Activated CD4-positive, alpha-beta T cell treated with anti-CD3 and anti-CD28 coated beads, Interleukin-2, amount 10 ng/mL, durations not matched to agents 24 days and 14 days (primary cell): ENCODE measurements around the gene BRAF. TPM values are rescaled to one million over a fixed set of nuclear protein-coding genes. Genes with fewer than 3 reads are reported as not detected.
"Not testable (repeated sequence)": the region's sequence is repeated elsewhere in the genome, so short reads cannot be mapped to it uniquely, and the experiment has no call there.

Experiments used
- DNase-seq: peaks from one replicate; pipeline ENCODE4 v3.0.0; 2022
- H3K27ac Mint-ChIP-seq: one replicate; pipeline ENCODE4 v1.8.0; 2022; ENCODE audit warnings: mild to moderate bottlenecking, mixed read lengths
- H3K27me3 Mint-ChIP-seq: one replicate; pipeline ENCODE4 v1.8.0; 2022; ENCODE audit warnings: mixed read lengths
- H3K36me3 Mint-ChIP-seq: one replicate; pipeline ENCODE4 v1.8.0; 2022; ENCODE audit warnings: low read depth, mild to moderate bottlenecking, mixed read lengths
- H3K4me1 Mint-ChIP-seq: one replicate; pipeline ENCODE4 v1.8.0; 2021; ENCODE audit warnings: mixed read lengths
- H3K4me3 Mint-ChIP-seq: one replicate; pipeline ENCODE4 v1.8.0; 2022; ENCODE audit warnings: mild to moderate bottlenecking, moderate library complexity, mixed read lengths
- H3K9me3 Mint-ChIP-seq: one replicate; pipeline ENCODE4 v1.8.0; 2021; ENCODE audit warnings: mixed read lengths
- intact Hi-C: fragments of 100-400 bp; cut with micrococcal nuclease; formaldehyde crosslinking; loops from one replicate; pipeline ENCODE4 v1.15.1; 2023
- total RNA-seq: library from RNA; stranded (reverse); gene quantifications from 2 replicates; pipeline ENCODE4 v1.2.3, GENCODE V29; 2022

The BRAF gene
- total RNA-seq, 1 donor from 2014 or later: 22.4 TPM

DNA sequence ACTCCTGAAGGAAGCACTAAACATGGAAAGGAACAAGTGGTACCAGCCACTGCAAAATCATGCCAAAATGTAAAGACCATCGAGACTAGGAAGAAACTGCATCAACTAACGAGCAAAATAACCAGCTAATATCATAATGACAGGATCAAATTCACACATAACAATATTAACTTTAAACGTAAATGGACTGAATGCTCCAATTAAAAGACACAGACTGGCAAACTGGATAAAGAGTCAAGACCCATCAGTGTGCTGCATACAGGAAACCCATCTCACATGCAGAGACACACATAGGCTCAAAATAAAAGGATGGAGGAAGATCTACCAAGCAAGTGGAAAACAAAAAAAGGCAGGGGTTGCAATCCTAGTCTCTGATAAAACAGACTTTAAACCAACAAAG is 163.4 kb downstream of the BRAF start:
- H3K4me1 Mint-ChIP-seq, H3K4me3 Mint-ChIP-seq, intact Hi-C loops, H3K27ac Mint-ChIP-seq, DNase-seq, H3K27me3 Mint-ChIP-seq, H3K9me3 Mint-ChIP-seq: not testable (repeated sequence)
- peaks cover 20% of the 10 kb centered on the region for H3K36me3 Mint-ChIP-seq

DNA sequence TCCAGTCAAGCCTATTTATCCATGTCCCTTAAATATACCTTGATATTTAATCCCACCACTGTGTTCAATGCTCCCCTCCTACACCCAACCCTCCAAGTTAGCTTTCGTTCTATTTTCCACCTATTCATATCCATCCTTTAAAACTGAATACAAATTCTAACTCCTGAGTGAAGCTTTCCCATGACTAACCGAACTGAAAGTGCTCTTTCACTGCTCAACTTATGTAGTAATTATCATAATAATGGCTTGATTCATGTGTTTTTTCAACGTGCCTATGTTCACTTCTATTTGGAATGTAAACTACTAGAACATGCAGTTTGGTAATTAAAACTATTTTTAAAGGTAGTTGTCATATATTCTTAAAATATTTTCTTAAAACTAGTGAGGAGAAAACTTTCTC is 170.2 kb downstream of the BRAF start:
- H3K9me3 Mint-ChIP-seq: no peaks in the 10 kb centered on the region
- no peak overlapping the region for H3K4me3 Mint-ChIP-seq
- intact Hi-C loops: no loop called here
- DNase-seq: no peak
- H3K36me3 Mint-ChIP-seq: peaks cover 5% of the 10 kb centered on the region
- no peaks in the 10 kb centered on the region for H3K27me3 Mint-ChIP-seq
- H3K4me1 Mint-ChIP-seq: no peaks in the 10 kb centered on the region
- no peak overlapping the region for H3K27ac Mint-ChIP-seq

DNA sequence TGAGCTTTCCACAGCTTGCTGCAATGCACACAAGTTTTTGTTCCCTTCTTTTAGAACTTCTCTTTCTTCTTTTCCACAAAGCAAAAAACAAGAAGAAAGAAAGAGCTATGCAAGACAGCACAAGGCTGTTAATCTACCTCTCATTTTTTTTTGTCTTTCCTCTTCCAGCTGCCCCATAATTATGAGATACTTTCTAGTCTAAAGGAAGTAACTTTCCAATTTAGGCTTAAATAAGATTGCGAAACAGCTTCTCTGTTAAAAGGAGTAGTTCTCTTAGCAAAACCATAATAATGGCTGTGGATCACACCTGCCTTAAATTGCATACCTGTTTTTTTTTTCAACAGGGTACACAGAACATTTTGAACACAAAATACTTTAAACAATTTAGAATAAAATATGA is 172.2 kb downstream of the BRAF start:
- no peaks in the 10 kb centered on the region for H3K27me3 Mint-ChIP-seq
- no peaks in the 10 kb centered on the region for H3K9me3 Mint-ChIP-seq
- H3K27ac Mint-ChIP-seq: no peak overlapping the region
- no peak for DNase-seq
- peaks cover 8% of the 10 kb centered on the region for H3K36me3 Mint-ChIP-seq
- no peaks in the 10 kb centered on the region for H3K4me1 Mint-ChIP-seq
- intact Hi-C loops: no loop called here
- H3K4me3 Mint-ChIP-seq: no peak overlapping the region

DNA sequence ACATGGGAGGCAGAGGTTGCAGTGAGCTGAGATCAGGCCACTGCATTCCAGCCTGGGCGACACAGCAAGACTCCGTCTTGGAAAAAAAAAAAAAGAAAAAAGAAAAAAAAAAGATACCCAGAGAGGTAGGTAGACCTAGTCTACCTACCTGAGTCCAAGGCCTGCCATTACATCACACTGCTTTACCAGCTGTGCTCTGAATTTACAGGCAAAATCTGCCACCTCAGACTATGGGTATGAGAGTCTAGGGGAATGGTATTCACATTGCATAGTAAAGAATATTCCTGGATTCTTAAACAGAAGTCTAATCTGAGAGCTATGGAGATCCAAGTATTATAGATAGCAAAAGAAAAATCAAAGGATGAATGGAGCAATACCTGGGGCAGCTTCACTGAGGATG is 178.0 kb downstream of the BRAF start:
- H3K27ac Mint-ChIP-seq: no peak overlapping the region
- no peaks in the 10 kb centered on the region for H3K4me1 Mint-ChIP-seq
- H3K36me3 Mint-ChIP-seq: peaks cover 11% of the 10 kb centered on the region
- H3K9me3 Mint-ChIP-seq: no peaks in the 10 kb centered on the region
- no peaks in the 10 kb centered on the region for H3K27me3 Mint-ChIP-seq
- no peak overlapping the region for H3K4me3 Mint-ChIP-seq
- DNase-seq: no peak
- intact Hi-C loops: no loop called here

DNA sequence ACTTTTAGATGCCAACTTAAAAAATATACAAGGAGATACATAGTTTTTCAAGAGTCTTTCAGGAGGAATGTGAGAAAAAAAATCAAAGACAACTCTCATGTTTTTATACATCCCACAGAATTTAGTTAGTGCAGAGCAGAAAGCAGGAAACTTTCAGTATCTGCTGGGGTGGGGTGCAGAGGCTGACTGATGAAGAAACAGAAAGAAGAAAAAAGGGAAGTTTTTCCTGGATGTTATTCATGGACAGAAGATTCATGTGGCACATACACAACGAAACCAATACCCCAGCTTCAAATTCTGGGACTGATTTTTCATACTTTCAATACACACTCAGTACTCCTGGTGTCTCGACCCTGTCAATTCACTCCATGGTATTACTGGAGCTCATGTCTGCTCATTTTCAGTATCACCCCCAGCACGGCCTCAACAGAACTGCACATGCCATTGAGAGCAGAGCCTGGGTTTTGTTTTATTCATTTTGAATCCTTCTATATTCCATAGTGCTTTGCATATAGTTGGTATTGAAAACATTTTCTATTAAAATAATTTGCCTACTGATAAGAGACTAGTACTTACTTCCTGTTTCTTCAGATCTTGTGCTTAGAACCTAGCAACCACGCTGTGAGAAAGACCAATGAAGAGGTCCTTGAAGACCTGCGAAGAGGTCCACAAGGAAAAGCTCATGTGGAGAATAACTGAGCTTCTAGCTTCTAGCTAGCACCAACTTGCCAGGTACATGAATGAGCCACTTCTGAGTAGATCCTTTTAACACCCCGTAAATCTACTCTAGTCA is 179.3 kb downstream of the BRAF start:
- H3K27me3 Mint-ChIP-seq: no peaks in the 10 kb centered on the region
- intact Hi-C loops: no loop called here
- no peaks in the 10 kb centered on the region for H3K4me1 Mint-ChIP-seq
- H3K9me3 Mint-ChIP-seq: no peaks in the 10 kb centered on the region
- H3K27ac Mint-ChIP-seq: no peak overlapping the region
- peaks cover 11% of the 10 kb centered on the region for H3K36me3 Mint-ChIP-seq
- no peak overlapping the region for H3K4me3 Mint-ChIP-seq
- no peak for DNase-seq

DNA sequence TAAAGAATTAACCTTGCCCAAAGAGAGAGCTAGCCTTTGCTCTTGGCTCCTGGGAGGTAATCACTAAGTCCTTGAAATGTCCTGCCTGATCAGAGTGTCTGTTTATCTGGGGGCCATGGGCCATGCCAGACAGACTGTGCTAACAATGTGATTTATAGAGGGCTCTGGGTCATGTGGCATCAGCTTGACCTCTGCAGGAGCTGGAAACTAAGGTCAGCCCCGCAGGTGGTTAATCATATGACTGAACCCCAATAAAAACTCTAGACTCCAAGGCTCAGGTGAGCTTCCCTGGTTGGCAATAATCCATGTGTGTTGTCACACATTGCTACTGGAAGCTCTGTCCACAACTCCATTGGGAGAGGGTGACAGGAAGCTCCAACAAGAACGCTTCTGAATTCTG is 180.7 kb downstream of the BRAF start:
- Mint-ChIP-seq H3K9me3 (no peaks in the 10 kb centered on the region), H3K4me1 (no peaks in the 10 kb centered on the region), H3K36me3 (peaks cover 16% of the 10 kb centered on the region), H3K27me3 (no peaks in the 10 kb centered on the region), H3K4me3 (no peak overlapping the region), H3K27ac (no peak overlapping the region)
- no peak for DNase-seq
- intact Hi-C loops: no loop called here

DNA sequence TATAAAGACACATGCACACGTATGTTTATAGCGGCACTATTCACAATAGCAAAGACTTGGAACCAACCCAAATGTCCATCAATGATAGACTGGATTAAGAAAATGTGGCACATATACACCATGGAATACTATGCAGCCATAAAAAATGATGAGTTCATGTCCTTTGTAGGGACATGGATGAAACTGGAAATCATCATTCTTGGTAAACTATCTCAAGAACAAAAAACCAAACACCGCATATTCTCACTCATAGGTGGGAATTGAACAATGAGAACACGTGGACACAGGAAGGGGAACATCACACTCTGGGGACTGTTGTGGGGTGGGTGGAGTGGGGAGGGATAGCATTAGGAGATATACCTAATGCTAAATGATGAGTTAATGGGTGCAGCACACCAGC is 181.5 kb downstream of the BRAF start:
- H3K9me3 Mint-ChIP-seq, H3K4me1 Mint-ChIP-seq, H3K27me3 Mint-ChIP-seq, H3K27ac Mint-ChIP-seq, DNase-seq, H3K4me3 Mint-ChIP-seq, intact Hi-C loops: not testable (repeated sequence)
- H3K36me3 Mint-ChIP-seq: peaks cover 18% of the 10 kb centered on the region

DNA sequence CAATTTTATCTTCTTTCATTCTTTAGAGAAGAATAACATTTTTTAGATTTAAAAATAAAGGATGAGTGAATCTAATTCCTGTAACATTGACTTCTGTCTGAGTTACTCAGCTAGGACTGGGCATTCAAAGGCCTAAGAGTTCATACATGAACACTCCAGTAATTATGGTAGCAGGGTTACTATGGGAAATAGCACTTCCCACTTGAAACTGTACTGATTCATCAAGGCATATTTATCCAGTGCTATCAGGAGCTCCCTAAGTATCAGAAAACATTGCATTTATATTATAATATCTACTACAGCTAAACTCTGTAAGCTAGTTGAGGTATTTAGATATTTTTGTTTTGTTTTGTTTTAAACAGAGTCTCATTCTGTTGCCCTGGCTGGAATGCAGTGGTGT is 186.4 kb downstream of the BRAF start:
- Mint-ChIP-seq H3K27ac (no peak overlapping the region), H3K36me3 (peaks cover 18% of the 10 kb centered on the region), H3K27me3 (no peaks in the 10 kb centered on the region), H3K9me3 (no peaks in the 10 kb centered on the region), H3K4me1 (no peaks in the 10 kb centered on the region), H3K4me3 (no peak overlapping the region)
- no peak for DNase-seq
- intact Hi-C loops: no loop called here

DNA sequence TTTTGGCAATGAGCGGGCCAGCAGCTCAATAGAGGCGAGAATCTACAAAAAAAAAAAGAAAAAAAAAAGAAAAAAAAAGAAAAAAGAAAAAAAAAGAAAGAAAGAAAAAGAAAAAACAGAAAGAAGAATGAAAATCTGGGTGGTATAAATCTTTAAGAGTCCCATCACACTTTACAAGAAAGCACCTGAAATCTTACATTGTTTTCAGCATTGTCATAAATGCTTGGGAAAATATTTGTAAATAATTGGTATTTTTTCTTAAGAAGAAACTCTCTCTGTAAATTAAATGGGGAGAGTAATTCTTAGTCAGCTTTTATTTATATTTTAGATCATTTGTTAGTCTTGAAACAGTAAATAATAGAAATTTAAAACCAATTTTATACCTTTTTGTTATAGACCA is 190.0 kb downstream of the BRAF start:
- no peaks in the 10 kb centered on the region for H3K27me3 Mint-ChIP-seq
- H3K4me1 Mint-ChIP-seq: no peaks in the 10 kb centered on the region
- H3K4me3 Mint-ChIP-seq: no peak overlapping the region
- H3K9me3 Mint-ChIP-seq: no peaks in the 10 kb centered on the region
- no peak for DNase-seq
- H3K27ac Mint-ChIP-seq: no peak overlapping the region
- intact Hi-C loops: no loop called here
- peaks cover 16% of the 10 kb centered on the region for H3K36me3 Mint-ChIP-seq

DNA sequence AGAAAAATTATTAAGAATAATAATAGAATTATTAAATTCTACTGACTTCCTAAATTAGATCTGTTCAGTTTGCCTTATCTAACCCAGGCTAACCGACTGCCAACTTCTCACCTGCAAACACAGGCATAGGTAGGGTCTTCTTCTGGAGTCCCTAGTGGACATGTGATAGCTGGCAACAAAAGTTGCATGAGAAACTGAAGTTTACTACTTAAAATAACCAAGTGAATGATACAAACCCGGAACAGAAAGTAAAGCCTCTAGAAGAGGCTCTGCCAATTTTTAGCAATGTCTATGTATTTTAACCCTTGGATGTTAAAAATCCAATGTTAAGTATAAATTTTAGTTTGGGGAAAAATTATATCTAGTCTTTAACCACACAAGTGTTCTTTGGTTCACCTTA is 190.6 kb downstream of the BRAF start:
- H3K27me3 Mint-ChIP-seq: no peaks in the 10 kb centered on the region
- intact Hi-C loops: no loop called here
- H3K4me1 Mint-ChIP-seq: no peaks in the 10 kb centered on the region
- no peak overlapping the region for H3K4me3 Mint-ChIP-seq
- no peak for DNase-seq
- H3K36me3 Mint-ChIP-seq: peaks cover 13% of the 10 kb centered on the region
- no peaks in the 10 kb centered on the region for H3K9me3 Mint-ChIP-seq
- no peak overlapping the region for H3K27ac Mint-ChIP-seq

DNA sequence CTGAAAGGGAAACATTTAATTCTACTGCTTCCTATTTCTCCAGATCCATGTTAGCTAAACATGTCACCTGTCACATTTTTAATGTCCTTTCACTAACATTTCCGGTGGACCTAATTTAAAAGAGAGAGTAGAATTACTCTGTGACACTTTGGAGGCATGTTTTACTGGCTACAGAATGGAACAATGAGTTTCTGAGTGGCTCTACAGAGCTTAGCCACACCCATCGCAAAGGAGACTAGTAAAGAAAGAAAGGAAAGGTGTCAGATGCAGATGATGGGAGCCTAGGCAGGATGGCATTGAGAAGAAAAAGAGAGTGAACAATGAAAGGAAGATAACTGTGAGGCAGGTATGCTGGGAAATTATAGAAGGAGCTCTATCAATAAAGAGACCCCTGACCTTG is 192.3 kb downstream of the BRAF start:
- no peaks in the 10 kb centered on the region for H3K4me1 Mint-ChIP-seq
- H3K27me3 Mint-ChIP-seq: no peaks in the 10 kb centered on the region
- no peak overlapping the region for H3K27ac Mint-ChIP-seq
- no peaks in the 10 kb centered on the region for H3K9me3 Mint-ChIP-seq
- intact Hi-C loops: no loop called here
- no peak overlapping the region for H3K4me3 Mint-ChIP-seq
- peaks cover 6% of the 10 kb centered on the region for H3K36me3 Mint-ChIP-seq
- no peak for DNase-seq

DNA sequence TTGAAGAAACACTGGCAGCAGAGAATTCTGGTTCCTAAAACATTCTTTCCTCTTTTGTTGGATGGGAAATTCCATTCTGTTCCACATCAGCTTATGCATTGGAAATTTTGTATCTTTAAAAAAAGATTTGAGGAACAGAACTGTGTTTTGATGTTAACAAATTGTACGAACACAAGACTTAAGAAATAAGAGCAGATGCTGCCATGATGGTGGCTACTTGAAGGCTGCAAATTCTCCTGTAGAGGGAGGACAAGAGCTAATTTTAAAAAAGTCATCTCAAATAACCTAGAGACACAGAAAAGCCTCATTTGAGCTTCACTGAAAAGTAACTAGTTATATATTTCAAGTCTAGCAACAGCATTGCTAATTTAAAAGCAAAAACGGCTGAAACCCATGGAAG is 198.4 kb downstream of the BRAF start:
- Mint-ChIP-seq H3K27me3 (no peaks in the 10 kb centered on the region), H3K9me3 (no peaks in the 10 kb centered on the region), H3K27ac (no peak overlapping the region), H3K4me3 (no peak overlapping the region), H3K36me3 (peaks cover 3% of the 10 kb centered on the region), H3K4me1 (peaks cover 11% of the 10 kb centered on the region)
- intact Hi-C loops: loop anchor here (1.0 kb wide), 1 partner anchor 286 kb away; no protein-coding TSS in a partner anchor
- no peak for DNase-seq

DNA sequence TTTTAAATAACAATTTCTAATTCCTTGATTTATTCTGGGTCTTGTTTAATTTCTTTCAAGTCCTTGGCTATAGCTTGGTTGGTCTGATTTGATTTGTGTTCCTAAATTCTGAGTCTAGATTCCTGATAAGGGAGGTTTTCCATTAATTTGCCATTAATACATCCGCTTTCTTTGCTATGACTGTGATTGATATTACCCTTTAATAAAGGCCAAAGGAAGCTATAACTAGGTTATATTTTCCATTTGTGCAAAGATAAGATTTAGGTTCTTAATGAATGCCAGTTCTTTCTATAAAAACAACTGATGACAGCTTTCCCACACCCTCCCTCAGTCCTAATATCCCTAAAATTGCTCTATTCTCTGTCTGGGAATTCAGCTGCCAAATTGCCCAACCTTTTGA is 200.0 kb downstream of the BRAF start:
- intact Hi-C loops: no loop called here
- Mint-ChIP-seq H3K27ac (no peak overlapping the region), H3K9me3 (no peaks in the 10 kb centered on the region), H3K4me3 (no peak overlapping the region), H3K36me3 (peaks cover under 1% of the 10 kb centered on the region), H3K27me3 (no peaks in the 10 kb centered on the region), H3K4me1 (peaks cover 11% of the 10 kb centered on the region)
- DNase-seq: no peak

DNA sequence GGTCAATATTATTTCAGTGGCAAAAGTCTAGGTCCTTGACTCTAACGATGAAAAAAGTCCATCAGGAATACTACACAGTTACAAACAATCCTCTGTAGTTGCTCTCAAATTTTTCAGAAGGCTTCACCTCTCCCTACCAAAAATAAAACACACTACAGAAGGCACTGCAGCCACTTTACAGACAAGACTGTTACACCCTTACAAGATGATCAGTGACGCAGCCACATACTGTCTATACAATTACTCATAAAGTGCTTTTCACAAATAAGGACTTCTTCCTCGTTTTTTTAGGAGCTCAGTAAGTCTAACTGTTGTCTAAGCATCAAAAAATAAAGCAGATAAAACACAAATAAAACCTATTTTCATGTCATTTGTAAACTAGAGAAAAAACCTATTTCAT is 201.2 kb downstream of the BRAF start:
- no peak overlapping the region for H3K27ac Mint-ChIP-seq
- no peaks in the 10 kb centered on the region for H3K36me3 Mint-ChIP-seq
- H3K9me3 Mint-ChIP-seq: no peaks in the 10 kb centered on the region
- H3K27me3 Mint-ChIP-seq: no peaks in the 10 kb centered on the region
- no peak for DNase-seq
- H3K4me1 Mint-ChIP-seq: peaks cover 11% of the 10 kb centered on the region
- intact Hi-C loops: no loop called here
- no peak overlapping the region for H3K4me3 Mint-ChIP-seq

DNA sequence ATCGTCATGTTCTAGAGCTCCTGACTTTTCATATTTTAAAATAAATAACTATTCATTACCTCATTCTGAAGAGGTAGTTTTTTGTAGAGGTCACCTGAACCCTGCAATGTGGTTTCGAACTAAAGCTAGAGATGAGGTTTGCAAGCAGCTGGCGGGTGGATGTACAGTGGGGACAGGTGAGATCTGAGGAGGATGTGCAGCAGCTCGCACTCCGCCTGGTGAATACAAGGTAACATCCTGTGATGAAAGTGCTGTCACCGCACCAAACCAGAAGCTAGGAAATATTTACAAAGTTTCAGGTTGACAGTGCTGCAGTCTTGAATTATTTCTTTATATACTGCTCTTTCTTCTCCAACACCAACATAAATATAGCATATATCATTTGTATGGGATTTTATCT is 201.7 kb downstream of the BRAF start:
- H3K4me3 Mint-ChIP-seq: no peak overlapping the region
- no peak overlapping the region for H3K27ac Mint-ChIP-seq
- peaks cover 11% of the 10 kb centered on the region for H3K4me1 Mint-ChIP-seq
- intact Hi-C loops: no loop called here
- H3K36me3 Mint-ChIP-seq: no peaks in the 10 kb centered on the region
- no peaks in the 10 kb centered on the region for H3K9me3 Mint-ChIP-seq
- DNase-seq: peak; percentile 77
- no peaks in the 10 kb centered on the region for H3K27me3 Mint-ChIP-seq
